ENCODE data around the gene SYNPR. TPM values are rescaled to one million over a fixed set of nuclear protein-coding genes. Genes with fewer than 3 reads are reported as not detected.

Gene SYNPR
- total RNA-seq, 1 experiment from 2014 or later: not detected

DNA sequence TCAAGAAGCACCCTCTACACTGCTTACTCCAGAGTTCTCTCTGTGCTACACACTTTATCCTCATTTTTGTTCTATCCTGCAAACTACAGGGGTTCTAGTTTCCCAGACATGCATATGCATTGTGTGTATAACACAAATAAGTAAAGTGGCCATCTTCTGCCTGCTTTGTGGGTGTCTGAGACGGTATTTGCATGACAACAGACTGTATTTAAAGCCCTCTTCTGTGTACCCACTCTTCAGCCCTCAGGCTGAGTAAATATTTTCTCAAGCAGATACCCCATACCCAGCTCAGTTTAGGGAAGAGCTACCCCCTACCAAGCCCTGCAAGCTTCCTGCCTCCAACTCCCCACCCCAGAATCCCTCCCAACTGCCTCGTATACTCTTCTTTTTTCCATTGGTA is 31.7 kb downstream of the SYNPR start:
- H3K4me2 ChIP-seq (ENCODE audit: low read length): no peak overlapping the region
- ChIA-PET CTCF (no interaction called here), POLR2A (ENCODE audit: unreplicated experiment) (no interaction called here)
- BruUV-seq (replicated peaks): no TSS peak
- H3K9me2 ChIP-seq (replicated peaks; ENCODE audit: low read length): no peaks in the 10 kb centered on the region
- H3F3A ChIP-seq (ENCODE audit: low read length, unreplicated experiment): no peaks in the 10 kb centered on the region
- no peak overlapping the region for H3K4me3 ChIP-seq (ENCODE audit: low read length)
- no peak overlapping the region for H3K27ac ChIP-seq (ENCODE audit: low read length)
- H3K79me2 ChIP-seq (ENCODE audit: low read length): no peaks in the 10 kb centered on the region
- ATAC-seq (no peak), DNase-seq (no peak)
- no peak for TF ChIP-seq EZH2phosphoT487 (IDR thresholded peaks at IDR 0.05; ENCODE audit: borderline replicate concordance, low read length)
- TF ChIP-seq, protein P1, sequence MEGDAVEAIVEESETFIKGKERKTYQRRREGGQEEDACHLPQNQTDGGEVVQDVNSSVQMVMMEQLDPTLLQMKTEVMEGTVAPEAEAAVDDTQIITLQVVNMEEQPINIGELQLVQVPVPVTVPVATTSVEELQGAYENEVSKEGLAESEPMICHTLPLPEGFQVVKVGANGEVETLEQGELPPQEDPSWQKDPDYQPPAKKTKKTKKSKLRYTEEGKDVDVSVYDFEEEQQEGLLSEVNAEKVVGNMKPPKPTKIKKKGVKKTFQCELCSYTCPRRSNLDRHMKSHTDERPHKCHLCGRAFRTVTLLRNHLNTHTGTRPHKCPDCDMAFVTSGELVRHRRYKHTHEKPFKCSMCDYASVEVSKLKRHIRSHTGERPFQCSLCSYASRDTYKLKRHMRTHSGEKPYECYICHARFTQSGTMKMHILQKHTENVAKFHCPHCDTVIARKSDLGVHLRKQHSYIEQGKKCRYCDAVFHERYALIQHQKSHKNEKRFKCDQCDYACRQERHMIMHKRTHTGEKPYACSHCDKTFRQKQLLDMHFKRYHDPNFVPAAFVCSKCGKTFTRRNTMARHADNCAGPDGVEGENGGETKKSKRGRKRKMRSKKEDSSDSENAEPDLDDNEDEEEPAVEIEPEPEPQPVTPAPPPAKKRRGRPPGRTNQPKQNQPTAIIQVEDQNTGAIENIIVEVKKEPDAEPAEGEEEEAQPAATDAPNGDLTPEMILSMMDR (conservative IDR thresholded peaks at IDR 0.05; ENCODE audit: low read depth, low read length): no peak
- H2AFZ ChIP-seq (ENCODE audit: low read length): no peak overlapping the region
- no peaks in the 10 kb centered on the region for H3K27me3 ChIP-seq (ENCODE audit: low read length)
- H3K36me3 ChIP-seq (ENCODE audit: low read depth, low read length): no peaks in the 10 kb centered on the region
- no peaks in the 10 kb centered on the region for H3K4me1 ChIP-seq (ENCODE audit: insufficient read depth, low read length)
- no peaks in the 10 kb centered on the region for H3K9me3 ChIP-seq (ENCODE audit: low read length)
- intact Hi-C loops (cut with micrococcal nuclease): no loop called here
- H4K20me1 ChIP-seq (ENCODE audit: low read length): no peaks in the 10 kb centered on the region
- H3K9ac ChIP-seq (ENCODE audit: low read length): no peak overlapping the region

DNA sequence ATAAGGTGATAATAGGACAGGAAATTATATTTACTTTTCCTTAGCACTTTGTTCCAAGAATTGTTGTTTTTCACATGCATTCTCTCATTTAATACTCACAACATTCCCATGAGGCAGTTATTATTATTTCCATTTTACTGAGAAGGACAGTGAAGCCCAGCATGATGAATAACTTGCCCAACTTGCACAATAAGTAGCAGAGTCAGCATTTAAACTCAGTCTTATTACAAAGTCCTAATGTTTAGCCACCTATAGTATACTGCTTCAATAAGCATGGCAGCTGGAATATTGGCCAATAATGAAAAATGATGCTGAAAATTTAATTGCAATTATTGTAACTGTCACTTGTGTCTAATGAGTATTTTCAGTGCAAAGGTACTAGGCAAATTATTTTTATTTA is 45.7 kb downstream of the SYNPR start:
- CTCF ChIA-PET: no interaction called here
- ATAC-seq: no peak

DNA sequence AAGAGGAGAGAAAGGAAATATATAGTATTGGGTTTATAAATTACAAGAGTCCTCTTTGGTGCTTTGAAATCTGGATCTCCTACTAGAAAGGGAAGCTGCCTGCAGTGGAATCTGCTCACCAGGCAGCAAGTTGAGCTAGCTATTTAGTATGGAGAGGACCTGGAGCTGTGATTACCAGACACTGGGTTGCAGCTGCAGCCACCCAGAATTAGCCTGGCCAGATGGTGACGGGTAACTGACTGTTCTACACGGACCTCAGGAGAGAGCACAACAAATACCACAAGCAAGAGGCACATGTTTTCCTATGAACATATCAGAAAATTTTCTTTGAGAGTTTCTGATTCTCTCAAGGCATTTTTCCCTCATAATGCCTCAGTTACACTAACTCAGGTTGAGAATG is 46.5 kb downstream of the SYNPR start:
- ChIA-PET POLR2A (ENCODE audit: unreplicated experiment) (no interaction called here), CTCF (no interaction called here)
- Histone ChIP-seq H3K27me3 (ENCODE audit: low read length) (no peaks in the 10 kb centered on the region), H3K4me1 (ENCODE audit: insufficient read depth, low read length) (no peaks in the 10 kb centered on the region), H4K20me1 (ENCODE audit: low read length) (no peaks in the 10 kb centered on the region), H3K9me3 (ENCODE audit: low read length) (no peaks in the 10 kb centered on the region), H3F3A (ENCODE audit: low read length, unreplicated experiment) (no peaks in the 10 kb centered on the region), H2AFZ (ENCODE audit: low read length) (no peak overlapping the region), H3K4me3 (ENCODE audit: low read length) (no peak overlapping the region), H3K9ac (ENCODE audit: low read length) (no peak overlapping the region), H3K79me2 (ENCODE audit: low read length) (no peaks in the 10 kb centered on the region), H3K27ac (ENCODE audit: low read length) (no peak overlapping the region), H3K9me2 (replicated peaks; ENCODE audit: low read length) (no peaks in the 10 kb centered on the region), H3K4me2 (ENCODE audit: low read length) (no peak overlapping the region), H3K36me3 (ENCODE audit: low read depth, low read length) (no peaks in the 10 kb centered on the region)
- no TSS peak for BruUV-seq (replicated peaks)
- intact Hi-C loops (cut with micrococcal nuclease): no loop called here
- DNase-seq (no peak), ATAC-seq (no peak)
- TF ChIP-seq EZH2phosphoT487 (IDR thresholded peaks at IDR 0.05; ENCODE audit: borderline replicate concordance, low read length) (no peak), EZH2 (IDR thresholded peaks at IDR 0.05; ENCODE audit: low read length, unreplicated experiment) (no peak)
- TF ChIP-seq, protein P1 (conservative IDR thresholded peaks at IDR 0.05; ENCODE audit: low read depth, low read length): no peak

More for the DNA sequence above, 45.7 kb downstream of the SYNPR start:
- BruUV-seq (replicated peaks): no TSS peak
- intact Hi-C loops (cut with micrococcal nuclease): no loop called here
- H3K79me2 ChIP-seq (ENCODE audit: low read length): no peaks in the 10 kb centered on the region
- H3K4me3 ChIP-seq (ENCODE audit: low read length): no peak overlapping the region
- POLR2A ChIA-PET (ENCODE audit: unreplicated experiment): no interaction called here
- H4K20me1 ChIP-seq (ENCODE audit: low read length): no peaks in the 10 kb centered on the region
- DNase-seq: no peak
- no peak overlapping the region for H2AFZ ChIP-seq (ENCODE audit: low read length)
- no peaks in the 10 kb centered on the region for H3K4me1 ChIP-seq (ENCODE audit: insufficient read depth, low read length)
- no peak overlapping the region for H3K27ac ChIP-seq (ENCODE audit: low read length)
- no peaks in the 10 kb centered on the region for H3K27me3 ChIP-seq (ENCODE audit: low read length)
- TF ChIP-seq EZH2phosphoT487 (IDR thresholded peaks at IDR 0.05; ENCODE audit: borderline replicate concordance, low read length): no peak
- TF ChIP-seq, protein P1 (conservative IDR thresholded peaks at IDR 0.05; ENCODE audit: low read depth, low read length): no peak
- TF ChIP-seq EZH2 (IDR thresholded peaks at IDR 0.05; ENCODE audit: low read length, unreplicated experiment): no peak
- no peaks in the 10 kb centered on the region for H3K36me3 ChIP-seq (ENCODE audit: low read depth, low read length)
- no peaks in the 10 kb centered on the region for H3K9me2 ChIP-seq (replicated peaks; ENCODE audit: low read length)
- no peaks in the 10 kb centered on the region for H3F3A ChIP-seq (ENCODE audit: low read length, unreplicated experiment)
- H3K4me2 ChIP-seq (ENCODE audit: low read length): no peak overlapping the region
- no peaks in the 10 kb centered on the region for H3K9me3 ChIP-seq (ENCODE audit: low read length)
- H3K9ac ChIP-seq (ENCODE audit: low read length): no peak overlapping the region

All from PC-3 (cell line).